ENCODE results near the gene COL13A1. TPM values are rescaled to one million over a fixed set of nuclear protein-coding genes. Genes with fewer than 3 reads are reported as not detected.

The COL13A1 gene
- 1 to 10 TPM in 2 of 4 donors, not detected in 2; 2.0 to 3.8 TPM for total RNA-seq

DNA sequence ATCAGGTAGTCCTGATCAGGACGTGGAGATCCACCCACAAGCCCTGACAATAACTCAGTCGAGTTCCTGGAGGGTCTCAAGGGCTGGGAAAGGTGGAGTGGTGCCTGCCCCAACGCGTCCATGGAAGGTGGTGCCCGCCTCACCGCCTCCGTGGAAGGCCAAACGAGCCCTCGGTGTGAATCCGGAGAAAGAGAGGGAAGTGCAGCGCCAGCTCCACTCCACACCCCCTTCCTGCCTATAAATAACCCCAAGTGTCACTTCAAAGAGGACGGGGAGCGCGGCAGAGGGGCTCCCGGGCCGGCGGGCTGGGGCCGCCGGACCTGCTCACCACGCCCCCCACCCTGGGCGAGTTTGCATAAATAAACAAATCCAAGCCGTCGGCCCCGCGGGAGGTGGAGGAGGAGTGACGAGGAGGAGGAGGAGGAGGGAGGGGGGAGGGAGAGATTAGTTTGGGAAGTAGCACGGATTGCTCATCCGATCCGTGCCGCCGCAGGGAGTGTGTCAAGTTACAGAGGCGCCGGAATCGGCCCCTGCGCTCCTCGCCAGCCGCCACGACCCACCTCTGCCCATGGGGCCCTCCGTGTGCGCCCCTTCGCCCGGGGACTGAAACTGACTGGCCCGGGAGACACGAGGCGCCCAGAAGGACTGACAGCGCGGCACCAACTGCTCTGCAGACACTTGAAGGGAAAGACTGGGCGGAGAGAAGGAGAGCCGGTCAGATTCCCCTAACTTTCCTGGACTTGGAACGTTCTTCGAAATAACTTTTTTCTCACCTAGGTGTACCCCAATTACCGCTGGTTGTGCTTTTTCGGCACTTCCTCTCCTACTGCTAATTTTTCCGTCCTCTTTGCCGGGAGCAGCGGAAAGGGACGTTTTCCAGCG is at the start of gene COL13A1:
COL13A1 (plus strand) TSS at position 473 of the 882 bp plus-strand sequence. CDS start 518 bp downstream, outside the sequence.
- no peaks in the 10 kb centered on the region for H3K9me3 ChIP-seq
- peaks cover 8 to 34% (median 9%) of the 10 kb centered on the region in 3 donors for H3K4me1 ChIP-seq
- peak within 1 kb of the TSS; percentile 30 to 68 (median 50) for H3K4me3 ChIP-seq
- no peak for DNase-seq
- TF ChIP-seq, protein P1, sequence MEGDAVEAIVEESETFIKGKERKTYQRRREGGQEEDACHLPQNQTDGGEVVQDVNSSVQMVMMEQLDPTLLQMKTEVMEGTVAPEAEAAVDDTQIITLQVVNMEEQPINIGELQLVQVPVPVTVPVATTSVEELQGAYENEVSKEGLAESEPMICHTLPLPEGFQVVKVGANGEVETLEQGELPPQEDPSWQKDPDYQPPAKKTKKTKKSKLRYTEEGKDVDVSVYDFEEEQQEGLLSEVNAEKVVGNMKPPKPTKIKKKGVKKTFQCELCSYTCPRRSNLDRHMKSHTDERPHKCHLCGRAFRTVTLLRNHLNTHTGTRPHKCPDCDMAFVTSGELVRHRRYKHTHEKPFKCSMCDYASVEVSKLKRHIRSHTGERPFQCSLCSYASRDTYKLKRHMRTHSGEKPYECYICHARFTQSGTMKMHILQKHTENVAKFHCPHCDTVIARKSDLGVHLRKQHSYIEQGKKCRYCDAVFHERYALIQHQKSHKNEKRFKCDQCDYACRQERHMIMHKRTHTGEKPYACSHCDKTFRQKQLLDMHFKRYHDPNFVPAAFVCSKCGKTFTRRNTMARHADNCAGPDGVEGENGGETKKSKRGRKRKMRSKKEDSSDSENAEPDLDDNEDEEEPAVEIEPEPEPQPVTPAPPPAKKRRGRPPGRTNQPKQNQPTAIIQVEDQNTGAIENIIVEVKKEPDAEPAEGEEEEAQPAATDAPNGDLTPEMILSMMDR (IDR thresholded peaks at IDR 0.05): no peak
- TF ChIP-seq POLR2A (IDR thresholded peaks at IDR 0.05): no peak
- H3K27me3 ChIP-seq: peaks cover 0 to 54% (median 2%) of the 10 kb centered on the region in 4 donors
- intact Hi-C loops (cut with DNase I): loop anchor here (10.0 kb wide), 2 partner anchors 113 to 157 kb away; no protein-coding TSS in a partner anchor
- H3K36me3 ChIP-seq: no peaks in the 10 kb centered on the region
- H3K27ac ChIP-seq: peak within 1 kb of the TSS in 1 of 4 donors; percentile 57
- 1 to 2% methylated on average over 23 to 42 of the region's 58 CpGs for WGBS, 2 donors

DNA sequence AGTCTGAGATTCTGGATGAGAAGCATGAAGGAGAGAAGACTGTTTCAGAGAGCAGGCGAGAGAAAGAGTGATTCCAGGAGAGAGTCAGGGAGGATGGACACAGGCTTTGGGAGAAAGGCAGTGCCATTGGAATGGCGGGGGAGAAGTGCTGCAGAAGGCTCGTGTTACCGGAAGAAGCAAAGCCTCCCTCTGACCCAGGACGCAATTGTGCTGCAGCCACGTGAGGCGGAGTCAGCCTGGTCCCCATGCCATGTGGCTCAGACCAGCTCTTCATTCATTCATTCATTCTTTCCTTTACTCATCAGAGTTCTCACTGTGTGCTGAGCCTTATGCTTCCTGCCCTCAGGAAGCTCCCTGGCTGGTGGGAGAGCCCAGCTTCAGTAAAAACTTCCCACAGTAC is 49.2 kb upstream of the COL13A1 start:
- TF ChIP-seq, protein P1 (IDR thresholded peaks at IDR 0.05): no peak
- no peak for TF ChIP-seq POLR2A (IDR thresholded peaks at IDR 0.05)
- no peak overlapping the region for H3K27ac ChIP-seq
- no peak for DNase-seq
- no peak overlapping the region for H3K4me3 ChIP-seq
- H3K9me3 ChIP-seq: no peaks in the 10 kb centered on the region
- intact Hi-C loops (cut with DNase I): no loop called here
- WGBS, 2 donors: 80 to 91% methylated on average over 7 of the region's 7 CpGs
- peaks cover 0 to 4% (median 0%) of the 10 kb centered on the region in 4 donors for H3K27me3 ChIP-seq
- peaks cover 0 to 15% (median 3%) of the 10 kb centered on the region in 3 donors for H3K4me1 ChIP-seq
- H3K36me3 ChIP-seq: no peaks in the 10 kb centered on the region

DNA sequence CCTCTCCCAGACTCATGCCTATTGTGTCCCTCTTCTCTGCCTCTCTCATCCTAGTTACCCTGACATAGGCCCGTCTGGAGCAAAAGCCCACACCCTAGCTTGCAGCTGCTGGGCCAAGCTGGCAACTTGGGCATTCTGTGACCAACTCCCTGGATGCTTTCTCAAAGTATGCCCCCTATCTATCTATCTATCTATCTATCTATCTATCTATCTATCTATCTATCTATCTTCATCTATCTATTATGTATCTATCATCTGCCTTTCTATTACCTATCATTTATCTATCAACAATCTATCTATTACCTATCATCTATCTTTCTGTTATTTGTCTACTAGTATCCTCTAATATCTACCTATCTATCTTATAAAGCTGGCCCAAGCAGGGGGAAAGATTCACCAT is 45.4 kb upstream of the COL13A1 start:
- no peaks in the 10 kb centered on the region for H3K9me3 ChIP-seq
- no peak overlapping the region for H3K4me3 ChIP-seq
- H3K27ac ChIP-seq: no peak overlapping the region
- DNase-seq: no peak
- TF ChIP-seq, protein P1 (IDR thresholded peaks at IDR 0.05): no peak
- no peak for TF ChIP-seq POLR2A (IDR thresholded peaks at IDR 0.05)
- peaks cover 0 to 11% (median 0%) of the 10 kb centered on the region in 4 donors for H3K27me3 ChIP-seq
- intact Hi-C loops (cut with DNase I): no loop called here
- 89 to 94% methylated on average over 1 of the region's 1 CpG for WGBS, 2 donors
- H3K4me1 ChIP-seq: peaks cover 0 to 10% (median 6%) of the 10 kb centered on the region in 3 donors
- H3K36me3 ChIP-seq: no peaks in the 10 kb centered on the region

DNA sequence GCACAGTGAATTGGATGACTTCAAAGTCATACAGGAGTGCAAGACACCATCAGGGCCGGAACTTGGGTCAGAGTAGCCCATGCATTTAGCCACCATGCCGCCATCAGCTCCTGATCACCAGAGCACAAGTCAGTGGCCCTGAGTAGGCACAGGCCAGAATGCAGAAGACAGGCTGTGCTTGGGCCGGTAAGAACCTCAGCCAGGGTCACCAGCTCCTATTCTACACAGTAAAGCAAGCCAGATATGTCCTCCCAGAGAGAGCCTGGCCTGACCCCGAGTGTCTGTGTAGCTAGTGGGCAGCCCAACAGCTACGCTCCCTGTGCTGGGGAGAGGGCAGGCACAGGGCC is 44.5 kb upstream of the COL13A1 start:
- no peaks in the 10 kb centered on the region for H3K36me3 ChIP-seq
- H3K4me1 ChIP-seq: peaks cover 0 to 10% (median 6%) of the 10 kb centered on the region in 3 donors
- intact Hi-C loops (cut with DNase I): no loop called here
- H3K27me3 ChIP-seq: peaks cover 0 to 6% (median 0%) of the 10 kb centered on the region in 4 donors
- no peak for TF ChIP-seq POLR2A (IDR thresholded peaks at IDR 0.05)
- TF ChIP-seq, protein P1 (IDR thresholded peaks at IDR 0.05): no peak
- no peak overlapping the region for H3K4me3 ChIP-seq
- H3K27ac ChIP-seq: no peak overlapping the region
- 94 to 100% methylated on average over 1 to 3 of the region's 5 CpGs for WGBS, 2 donors
- DNase-seq: no peak
- H3K9me3 ChIP-seq: no peaks in the 10 kb centered on the region

All from esophagus squamous epithelium (tissue), 5 donors.